ENCODE results near the gene KXD1.

GRCh38 chr19:18603958-18604819 is 46.5 kb downstream of the KXD1 start:
- TF ChIP-seq CTCF (IDR thresholded peaks at IDR 0.05) (no peak), EZH2 (IDR thresholded peaks at IDR 0.05; ENCODE audit: borderline replicate concordance, insufficient read depth, low read depth, low read length, poor library complexity, severe bottlenecking) (peak; percentile 54)

All from B cell (primary cell).